H1 (cell line): ENCODE results near the gene STEAP4. TPM values are rescaled to one million over a fixed set of nuclear protein-coding genes. Genes with fewer than 3 reads are reported as not detected.

ENCODE experiments used
- CTCF ChIA-PET: fragments of 300-600 bp; sonication (Branson Sonifier 250); formaldehyde crosslinking; loops from one replicate; lab custom pipeline; 2021; ENCODE audit not compliant: partially characterized antibody; lab: Charles Lee
- POLR2A ChIA-PET: fragments of 300-600 bp; sonication (Branson Sonifier 250); formaldehyde crosslinking; loops from one replicate; lab custom pipeline; 2021; ENCODE audit warnings: inconsistent platforms; ENCODE audit not compliant: partially characterized antibody; lab: Charles Lee
- DNase-seq, 2 experiments: peaks; one replicate each; pipeline versions ENCODE4 v3.0.0 to v3.0.0-alpha.2; 2010 to 2022; ENCODE audit warnings: low spot score in 2 of 2, low read depth in 1 of 2, mixed read lengths in 1 of 2
- FAIRE-seq: peaks from 2 replicates; lab custom pipeline; 2011; peaks lifted over from hg19 to GRCh38; lab: Jason Lieb, UNC
- H2AFZ ChIP-seq: 2 replicates; pipeline ENCODE4 v1.8.1; 2012; ENCODE audit warnings: low read length, inconsistent platforms
- H2AK5ac ChIP-seq: 2 replicates; pipeline ENCODE4 v1.6.1; 2013; ENCODE audit warnings: low read depth, low read length
- H2BK120ac ChIP-seq: replicated peaks from 2 replicates; pipeline ENCODE3; 2013; ENCODE audit warnings: low read depth, low read length, inconsistent platforms
- H2BK12ac ChIP-seq: 2 replicates; pipeline ENCODE4 v1.6.1; 2013; ENCODE audit warnings: low read depth, low read length
- H2BK15ac ChIP-seq: 2 replicates; pipeline ENCODE4 v1.6.1; 2013; ENCODE audit warnings: low read length
- H2BK20ac ChIP-seq: 2 replicates; pipeline ENCODE4 v1.6.1; 2013; ENCODE audit warnings: low read length
- H2BK5ac ChIP-seq: 2 replicates; pipeline ENCODE4 v1.6.1; 2013; ENCODE audit warnings: low read depth, low read length
- H3K14ac ChIP-seq: 2 replicates; pipeline ENCODE4 v1.6.1; 2013; ENCODE audit warnings: inconsistent platforms; ENCODE audit not compliant: insufficient read length
- H3K18ac ChIP-seq: 2 replicates; pipeline ENCODE4 v1.6.1; 2013; ENCODE audit warnings: low read length; ENCODE audit errors: extremely low read depth
- H3K23ac ChIP-seq: 2 replicates; pipeline ENCODE4 v1.6.1; 2013; ENCODE audit warnings: inconsistent platforms; ENCODE audit not compliant: insufficient read length
- H3K23me2 ChIP-seq: 2 replicates; pipeline ENCODE4 v1.6.1; 2013; ENCODE audit warnings: low read depth, low read length
- H3K27ac ChIP-seq: 2 replicates; pipeline ENCODE4 v1.6.1; 2011; ENCODE audit warnings: low read depth, low read length, inconsistent platforms
- H3K27me3 ChIP-seq, 4 experiments: replicated peaks in 1 of 4; 1 replicate in 1 of 4; 2 replicates in 3 of 4; pipeline versions ENCODE4 v1.6.1 to v1.8.1; 2011 to 2013; ENCODE audit warnings: low read length in 3 of 4, mild to moderate bottlenecking in 3 of 4, inconsistent platforms in 2 of 4, mixed read lengths in 2 of 4, moderate library complexity in 1 of 4; ENCODE audit not compliant: control insufficient read depth in 3 of 4, insufficient read depth in 3 of 4; ENCODE audit errors: extremely low read depth in 1 of 4
- H3K36me3 ChIP-seq, 4 experiments: 2 replicates each; pipeline versions ENCODE4 v1.6.1 to v1.8.1; 2011 to 2013; ENCODE audit warnings: mild to moderate bottlenecking in 4 of 4, low read length in 3 of 4, moderate library complexity in 2 of 4, control low read depth in 1 of 4, inconsistent platforms in 1 of 4; ENCODE audit not compliant: insufficient read depth in 4 of 4, control insufficient read depth in 2 of 4
- H3K4ac ChIP-seq: replicated peaks from 2 replicates; pipeline ENCODE3; 2013; ENCODE audit warnings: low read length, low read depth, mixed read lengths, inconsistent platforms; ENCODE audit not compliant: insufficient read length
- H3K4me1 ChIP-seq, 4 experiments: replicated peaks in 1 of 4; 1 replicate in 1 of 4; 2 replicates in 3 of 4; pipeline versions ENCODE4 v1.6.1 to v1.8.1; 2011 to 2013; ENCODE audit warnings: low read length in 3 of 4, inconsistent platforms in 2 of 4, mixed read lengths in 1 of 4; ENCODE audit not compliant: insufficient read depth in 4 of 4, control insufficient read depth in 3 of 4
- H3K4me2 ChIP-seq, 2 experiments: 2 replicates each; pipeline versions ENCODE4 v1.6.1 to v1.8.1; 2011 to 2013; ENCODE audit warnings: low read depth in 2 of 2, low read length in 2 of 2, control low read depth in 1 of 2, inconsistent platforms in 1 of 2, mild to moderate bottlenecking in 1 of 2; ENCODE audit not compliant: insufficient read depth in 1 of 2
- H3K4me3 ChIP-seq, 4 experiments: fragments of 200-600, 300-600 bp in 1 of 4; sonication (generic), shearing (Covaris generic), sonication (Bioruptor Twin) in 1 of 4; 2 replicates each; pipeline versions ENCODE4 v1.5.1 to v1.8.1; 2011 to 2016; ENCODE audit warnings: low read length in 4 of 4, low read depth in 3 of 4, control low read depth in 2 of 4, inconsistent platforms in 2 of 4, mild to moderate bottlenecking in 2 of 4, mixed read lengths in 1 of 4, moderate library complexity in 1 of 4; ENCODE audit not compliant: insufficient read depth in 2 of 4; ENCODE audit errors: extremely low read depth in 1 of 4
- H3K56ac ChIP-seq: replicated peaks from 2 replicates; pipeline ENCODE3; 2013; ENCODE audit warnings: low read depth, mild to moderate bottlenecking, mixed read lengths, low read length, inconsistent platforms; ENCODE audit not compliant: insufficient read length
- H3K79me1 ChIP-seq: 2 replicates; pipeline ENCODE4 v1.6.1; 2013; ENCODE audit warnings: low read depth, low read length, control low read depth
- H3K79me2 ChIP-seq, 2 experiments: 2 replicates each; pipeline versions ENCODE4 v1.6.1 to v1.8.1; 2012 to 2013; ENCODE audit warnings: low read length in 2 of 2, mild to moderate bottlenecking in 2 of 2, inconsistent platforms in 1 of 2; ENCODE audit not compliant: insufficient read depth in 2 of 2, control insufficient read depth in 1 of 2
- H3K9ac ChIP-seq, 4 experiments: replicated peaks in 1 of 4; 1 replicate in 1 of 4; 2 replicates in 3 of 4; pipeline versions ENCODE4 v1.6.1 to v1.8.1; 2011 to 2013; ENCODE audit warnings: low read depth in 3 of 4, low read length in 3 of 4, control low read depth in 2 of 4, mild to moderate bottlenecking in 2 of 4, moderate library complexity in 2 of 4, inconsistent platforms in 1 of 4; ENCODE audit errors: extremely low read depth in 1 of 4
- H3K9me3 ChIP-seq, 2 experiments: 2 replicates each; pipeline versions ENCODE4 v1.6.1 to v1.8.1; 2012 to 2013; ENCODE audit warnings: mild to moderate bottlenecking in 2 of 2, moderate library complexity in 2 of 2, control low read depth in 1 of 2, inconsistent platforms in 1 of 2, low read depth in 1 of 2, low read length in 1 of 2, mixed read lengths in 1 of 2; ENCODE audit not compliant: insufficient read depth in 2 of 2
- H4K20me1 ChIP-seq, 2 experiments: replicated peaks in 1 of 2; 2 replicates each; pipeline versions ENCODE3 to v1.8.1; 2011 to 2013; ENCODE audit warnings: inconsistent platforms in 2 of 2, low read length in 2 of 2, mild to moderate bottlenecking in 1 of 2; ENCODE audit not compliant: insufficient read depth in 2 of 2, control insufficient read depth in 1 of 2
- H4K5ac ChIP-seq: 2 replicates; pipeline ENCODE4 v1.6.1; 2013; ENCODE audit warnings: low read length, low read depth, mixed read lengths, inconsistent platforms; ENCODE audit not compliant: insufficient read length
- H4K8ac ChIP-seq: 2 replicates; pipeline ENCODE4 v1.8.0; 2013; ENCODE audit warnings: mild to moderate bottlenecking, moderate library complexity, low read length, inconsistent platforms; ENCODE audit not compliant: insufficient read depth; ENCODE audit errors: extremely low read depth
- H4K91ac ChIP-seq: replicated peaks from 2 replicates; pipeline ENCODE3; 2013; ENCODE audit warnings: low read length, mixed read lengths, inconsistent platforms; ENCODE audit not compliant: insufficient read length
- ATF2 ChIP-seq: IDR thresholded peaks from 2 replicates; pipeline ENCODE4 v1.6.1; 2012; ENCODE audit warnings: low read length, inconsistent platforms
- KDM5A ChIP-seq: fragments of 200-600 bp; IDR thresholded peaks from 2 replicates; pipeline ENCODE4 v1.7.1; 2012; ENCODE audit warnings: mild to moderate bottlenecking, low read length, inconsistent platforms, mixed read lengths
- RNF2 ChIP-seq: fragments of 200-900, 300-1000 bp; sonication (generic); IDR thresholded peaks from 2 replicates; pipeline ENCODE4 v1.7.1; 2016; ENCODE audit warnings: borderline replicate concordance, low read depth, mild to moderate bottlenecking, antibody characterized with exemption, low read length; ENCODE audit not compliant: poor library complexity, severe bottlenecking; ENCODE audit errors: missing control alignments
- SP1 ChIP-seq: IDR thresholded peaks from 2 replicates; pipeline ENCODE4 v1.6.1; 2011; ENCODE audit warnings: low read depth, low read length
- TAF7 ChIP-seq: optimal IDR thresholded peaks from 2 replicates; pipeline ENCODE3; 2011; ENCODE audit warnings: low read depth, mild to moderate bottlenecking, inconsistent platforms, low read length, moderate library complexity, borderline replicate concordance
- WGBS, 2 experiments: shearing (Covaris generic) in 1 of 2; methylation state at CpG; one replicate each; pipeline versions ENCODE4 v1.1.6 to v1.1.7; 2013 to 2015; ENCODE audit warnings: low lambda C conversion rate in 2 of 2, mixed read lengths in 2 of 2, inconsistent platforms in 1 of 2, low coverage in 1 of 2, missing lambda C conversion rate in 1 of 2; ENCODE audit not compliant: insufficient replicate concordance in 2 of 2, insufficient coverage in 1 of 2, insufficient read length in 1 of 2; ENCODE audit errors: extremely low coverage in 1 of 2, missing lambda C conversion rate in 1 of 2; 5-methylcytosine and 5-hydroxymethylcytosine counted together
- polyA plus RNA-seq, 7 experiments: library from polyadenylated mRNA; depleted of rRNA in 3 of 7; stranded (reverse) in 5 of 7; unstranded in 2 of 7; fragments of >200 nt in 5 of 7; fragments of 200-250 nt in 2 of 7; gene quantifications; 1 replicate in 5 of 7; 2 replicates in 1 of 7; 4 replicates in 1 of 7; pipeline versions ENCODE4 v1.2.1 to v1.2.3, GENCODE V29; 2011 to 2013; ENCODE audit warnings: missing spikeins in 2 of 7, mixed read lengths in 2 of 7
- total RNA-seq: library from RNA; stranded (reverse); fragmentation: NEBNext Ultra II Directional; extraction: Animal tissue kit (Norgen Biotek cat#: 25700); gene quantifications from 2 replicates; pipeline ENCODE4 v1.2.1, GENCODE V29; 2021

The STEAP4 gene
- total and polyA plus RNA-seq, 2 of the 8 experiments (the other 6 are each of a cell fraction or from before 2014, with no cell fraction given), result under 0.01 TPM; not detected in 1

GRCh38 chr7:88280801-88281200 is 25.9 kb downstream of the STEAP4 start:
- Histone ChIP-seq H2BK12ac (no peak overlapping the region), H4K20me1 (no peaks in the 10 kb centered on the region), H2BK15ac (no peak overlapping the region), H3K18ac (no peak overlapping the region), H4K8ac (no peak overlapping the region), H3K4me3 (no peak overlapping the region), H3K56ac (no peak overlapping the region), H3K14ac (no peak overlapping the region), H3K79me2 (no peaks in the 10 kb centered on the region), H3K4me2 (no peak overlapping the region), H3K23ac (no peak overlapping the region), H2BK20ac (no peak overlapping the region), H3K4ac (no peak overlapping the region), H4K91ac (no peak overlapping the region), H3K27ac (no peak overlapping the region), H3K27me3 (no peaks in the 10 kb centered on the region), H3K79me1 (no peaks in the 10 kb centered on the region), H3K36me3 (no peaks in the 10 kb centered on the region), H2BK120ac (no peak overlapping the region), H3K23me2 (no peaks in the 10 kb centered on the region), H2AFZ (no peak overlapping the region), H3K4me1 (peaks cover 0 to 3% (median 0%) of the 10 kb centered on the region in 4 experiments; a peak in 1 of 7 replicates), H3K9me3 (no peaks in the 10 kb centered on the region), H4K5ac (no peak overlapping the region), H3K9ac (no peak overlapping the region), H2BK5ac (no peak overlapping the region), H2AK5ac (no peak overlapping the region)
- ChIA-PET POLR2A (no interaction called here), CTCF (no interaction called here)
- DNase-seq, result no peak
- 96% methylated on average over 1 of the region's 1 CpG; no CpG with 5 or more reads in 1 of the 2 experiments for WGBS, 2 experiments
- no peak for FAIRE-seq
- TF ChIP-seq SP1 (no peak), ATF2 (no peak), RNF2 (no peak), TAF7 (no peak), KDM5A (no peak)
